ENCODE results near the gene EXOC3L4.
A peak's percentile ranks its signal among the peaks of the same experiment; 100 is the strongest.

Gene EXOC3L4

GRCh38 chr14:103130017-103130764 lies 35.7 kb downstream of the EXOC3L4 start:
- DNase-seq (ENCODE audit: low read depth in 2 of 3, low spot score in 1 of 3): no peak

- no peak for DNase-seq (ENCODE audit: low read depth in 2 of 3, low spot score in 1 of 3)
Measured at GRCh38 chr14:103130965-103131364, 36.4 kb downstream of the EXOC3L4 start.

- no peak for DNase-seq (ENCODE audit: low read depth in 2 of 3, low spot score in 1 of 3)
Measured at GRCh38 chr14:103131580-103131979, 37.1 kb downstream of the EXOC3L4 start.

- no peak for DNase-seq (ENCODE audit: low read depth in 2 of 3, low spot score in 1 of 3)
Measured at GRCh38 chr14:103132381-103133209, 38.1 kb downstream of the EXOC3L4 start.

- DNase-seq (ENCODE audit: low read depth in 2 of 3, low spot score in 1 of 3): no peak
Measured at GRCh38 chr14:103133210-103134140, 39.0 kb downstream of the EXOC3L4 start.

GRCh38 chr14:103134405-103134804 lies 39.9 kb downstream of the EXOC3L4 start:
- no peak for DNase-seq (ENCODE audit: low read depth in 2 of 3, low spot score in 1 of 3)

GRCh38 chr14:103134919-103135318 lies 40.4 kb downstream of the EXOC3L4 start:
- DNase-seq (ENCODE audit: low read depth in 2 of 3, low spot score in 1 of 3): no peak

GRCh38 chr14:103135333-103136260 lies 41.1 kb downstream of the EXOC3L4 start:
- no peak for DNase-seq (ENCODE audit: low read depth in 2 of 3, low spot score in 1 of 3)

- no peak for DNase-seq (ENCODE audit: low read depth in 2 of 3, low spot score in 1 of 3)
Measured at GRCh38 chr14:103136388-103137271, 42.1 kb downstream of the EXOC3L4 start.

GRCh38 chr14:103137689-103138300 lies 43.3 kb downstream of the EXOC3L4 start:
- no peak for DNase-seq (ENCODE audit: low read depth in 2 of 3, low spot score in 1 of 3)

GRCh38 chr14:103138301-103139131 lies 44.0 kb downstream of the EXOC3L4 start:
- no peak for DNase-seq (ENCODE audit: low read depth in 2 of 3, low spot score in 1 of 3)

GRCh38 chr14:103139132-103140025 lies 44.9 kb downstream of the EXOC3L4 start:
- DNase-seq (ENCODE audit: low read depth in 2 of 3, low spot score in 1 of 3): no peak

GRCh38 chr14:103140316-103141109 lies 46.0 kb downstream of the EXOC3L4 start:
- DNase-seq (ENCODE audit: low read depth in 2 of 3, low spot score in 1 of 3): no peak

GRCh38 chr14:103141117-103141796 lies 46.7 kb downstream of the EXOC3L4 start:
- peak; percentile 19 to 25 (median 23) for DNase-seq (ENCODE audit: low read depth in 2 of 3, low spot score in 1 of 3)

GRCh38 chr14:103142026-103142425 lies 47.5 kb downstream of the EXOC3L4 start:
- no peak for DNase-seq (ENCODE audit: low read depth in 2 of 3, low spot score in 1 of 3)

Measured in stimulated activated CD4-positive, alpha-beta T cell treated with anti-CD3 and anti-CD28 coated beads, Interleukin-12 subunit alpha, Interleukin-12 subunit beta, amount 100 ng/mL, for 48 hours (primary cell).